H1 (cell line): ENCODE results near the gene GALNT11. TPM values are rescaled to one million over a fixed set of nuclear protein-coding genes. Genes with fewer than 3 reads are reported as not detected.
A peak's percentile ranks its signal among the peaks of the same experiment; 100 is the strongest.

Experiments
- CTCF ChIA-PET: fragments of 300-600 bp; sonication (Branson Sonifier 250); formaldehyde crosslinking; loops from one replicate; lab custom pipeline; 2021; ENCODE audit not compliant: partially characterized antibody; lab: Charles Lee
- POLR2A ChIA-PET: fragments of 300-600 bp; sonication (Branson Sonifier 250); formaldehyde crosslinking; loops from one replicate; lab custom pipeline; 2021; ENCODE audit warnings: inconsistent platforms; ENCODE audit not compliant: partially characterized antibody; lab: Charles Lee
- DNase-seq, 2 experiments: peaks; one replicate each; pipeline versions ENCODE4 v3.0.0 to v3.0.0-alpha.2; 2010 to 2022; ENCODE audit warnings: low spot score in 2 of 2, low read depth in 1 of 2, mixed read lengths in 1 of 2
- FAIRE-seq: peaks from 2 replicates; lab custom pipeline; 2011; peaks lifted over from hg19 to GRCh38; lab: Jason Lieb, UNC
- H2AFZ ChIP-seq: 2 replicates; pipeline ENCODE4 v1.8.1; 2012; ENCODE audit warnings: low read length, inconsistent platforms
- H2AK5ac ChIP-seq: 2 replicates; pipeline ENCODE4 v1.6.1; 2013; ENCODE audit warnings: low read depth, low read length
- H2BK120ac ChIP-seq: replicated peaks from 2 replicates; pipeline ENCODE3; 2013; ENCODE audit warnings: low read depth, low read length, inconsistent platforms
- H2BK12ac ChIP-seq: 2 replicates; pipeline ENCODE4 v1.6.1; 2013; ENCODE audit warnings: low read depth, low read length
- H2BK15ac ChIP-seq: 2 replicates; pipeline ENCODE4 v1.6.1; 2013; ENCODE audit warnings: low read length
- H2BK20ac ChIP-seq: 2 replicates; pipeline ENCODE4 v1.6.1; 2013; ENCODE audit warnings: low read length
- H2BK5ac ChIP-seq: 2 replicates; pipeline ENCODE4 v1.6.1; 2013; ENCODE audit warnings: low read depth, low read length
- H3K14ac ChIP-seq: 2 replicates; pipeline ENCODE4 v1.6.1; 2013; ENCODE audit warnings: inconsistent platforms; ENCODE audit not compliant: insufficient read length
- H3K18ac ChIP-seq: 2 replicates; pipeline ENCODE4 v1.6.1; 2013; ENCODE audit warnings: low read length; ENCODE audit errors: extremely low read depth
- H3K23ac ChIP-seq: 2 replicates; pipeline ENCODE4 v1.6.1; 2013; ENCODE audit warnings: inconsistent platforms; ENCODE audit not compliant: insufficient read length
- H3K23me2 ChIP-seq: 2 replicates; pipeline ENCODE4 v1.6.1; 2013; ENCODE audit warnings: low read depth, low read length
- H3K27ac ChIP-seq: 2 replicates; pipeline ENCODE4 v1.6.1; 2011; ENCODE audit warnings: low read depth, low read length, inconsistent platforms
- H3K27me3 ChIP-seq, 4 experiments: replicated peaks in 1 of 4; 1 replicate in 1 of 4; 2 replicates in 3 of 4; pipeline versions ENCODE4 v1.6.1 to v1.8.1; 2011 to 2013; ENCODE audit warnings: low read length in 3 of 4, mild to moderate bottlenecking in 3 of 4, inconsistent platforms in 2 of 4, mixed read lengths in 2 of 4, moderate library complexity in 1 of 4; ENCODE audit not compliant: control insufficient read depth in 3 of 4, insufficient read depth in 3 of 4; ENCODE audit errors: extremely low read depth in 1 of 4
- H3K36me3 ChIP-seq, 4 experiments: 2 replicates each; pipeline versions ENCODE4 v1.6.1 to v1.8.1; 2011 to 2013; ENCODE audit warnings: mild to moderate bottlenecking in 4 of 4, low read length in 3 of 4, moderate library complexity in 2 of 4, control low read depth in 1 of 4, inconsistent platforms in 1 of 4; ENCODE audit not compliant: insufficient read depth in 4 of 4, control insufficient read depth in 2 of 4
- H3K4ac ChIP-seq: replicated peaks from 2 replicates; pipeline ENCODE3; 2013; ENCODE audit warnings: low read length, low read depth, mixed read lengths, inconsistent platforms; ENCODE audit not compliant: insufficient read length
- H3K4me1 ChIP-seq, 4 experiments: replicated peaks in 1 of 4; 1 replicate in 1 of 4; 2 replicates in 3 of 4; pipeline versions ENCODE4 v1.6.1 to v1.8.1; 2011 to 2013; ENCODE audit warnings: low read length in 3 of 4, inconsistent platforms in 2 of 4, mixed read lengths in 1 of 4; ENCODE audit not compliant: insufficient read depth in 4 of 4, control insufficient read depth in 3 of 4
- H3K4me2 ChIP-seq, 2 experiments: 2 replicates each; pipeline versions ENCODE4 v1.6.1 to v1.8.1; 2011 to 2013; ENCODE audit warnings: low read depth in 2 of 2, low read length in 2 of 2, control low read depth in 1 of 2, inconsistent platforms in 1 of 2, mild to moderate bottlenecking in 1 of 2; ENCODE audit not compliant: insufficient read depth in 1 of 2
- H3K4me3 ChIP-seq, 4 experiments: fragments of 200-600, 300-600 bp in 1 of 4; sonication (generic), shearing (Covaris generic), sonication (Bioruptor Twin) in 1 of 4; 2 replicates each; pipeline versions ENCODE4 v1.5.1 to v1.8.1; 2011 to 2016; ENCODE audit warnings: low read length in 4 of 4, low read depth in 3 of 4, control low read depth in 2 of 4, inconsistent platforms in 2 of 4, mild to moderate bottlenecking in 2 of 4, mixed read lengths in 1 of 4, moderate library complexity in 1 of 4; ENCODE audit not compliant: insufficient read depth in 2 of 4; ENCODE audit errors: extremely low read depth in 1 of 4
- H3K56ac ChIP-seq: replicated peaks from 2 replicates; pipeline ENCODE3; 2013; ENCODE audit warnings: low read depth, mild to moderate bottlenecking, mixed read lengths, low read length, inconsistent platforms; ENCODE audit not compliant: insufficient read length
- H3K79me1 ChIP-seq: 2 replicates; pipeline ENCODE4 v1.6.1; 2013; ENCODE audit warnings: low read depth, low read length, control low read depth
- H3K79me2 ChIP-seq, 2 experiments: 2 replicates each; pipeline versions ENCODE4 v1.6.1 to v1.8.1; 2012 to 2013; ENCODE audit warnings: low read length in 2 of 2, mild to moderate bottlenecking in 2 of 2, inconsistent platforms in 1 of 2; ENCODE audit not compliant: insufficient read depth in 2 of 2, control insufficient read depth in 1 of 2
- H3K9ac ChIP-seq, 4 experiments: replicated peaks in 1 of 4; 1 replicate in 1 of 4; 2 replicates in 3 of 4; pipeline versions ENCODE4 v1.6.1 to v1.8.1; 2011 to 2013; ENCODE audit warnings: low read depth in 3 of 4, low read length in 3 of 4, control low read depth in 2 of 4, mild to moderate bottlenecking in 2 of 4, moderate library complexity in 2 of 4, inconsistent platforms in 1 of 4; ENCODE audit errors: extremely low read depth in 1 of 4
- H3K9me3 ChIP-seq, 2 experiments: 2 replicates each; pipeline versions ENCODE4 v1.6.1 to v1.8.1; 2012 to 2013; ENCODE audit warnings: mild to moderate bottlenecking in 2 of 2, moderate library complexity in 2 of 2, control low read depth in 1 of 2, inconsistent platforms in 1 of 2, low read depth in 1 of 2, low read length in 1 of 2, mixed read lengths in 1 of 2; ENCODE audit not compliant: insufficient read depth in 2 of 2
- H4K20me1 ChIP-seq, 2 experiments: replicated peaks in 1 of 2; 2 replicates each; pipeline versions ENCODE3 to v1.8.1; 2011 to 2013; ENCODE audit warnings: inconsistent platforms in 2 of 2, low read length in 2 of 2, mild to moderate bottlenecking in 1 of 2; ENCODE audit not compliant: insufficient read depth in 2 of 2, control insufficient read depth in 1 of 2
- H4K5ac ChIP-seq: 2 replicates; pipeline ENCODE4 v1.6.1; 2013; ENCODE audit warnings: low read length, low read depth, mixed read lengths, inconsistent platforms; ENCODE audit not compliant: insufficient read length
- H4K8ac ChIP-seq: 2 replicates; pipeline ENCODE4 v1.8.0; 2013; ENCODE audit warnings: mild to moderate bottlenecking, moderate library complexity, low read length, inconsistent platforms; ENCODE audit not compliant: insufficient read depth; ENCODE audit errors: extremely low read depth
- H4K91ac ChIP-seq: replicated peaks from 2 replicates; pipeline ENCODE3; 2013; ENCODE audit warnings: low read length, mixed read lengths, inconsistent platforms; ENCODE audit not compliant: insufficient read length
- BRCA1 ChIP-seq: IDR thresholded peaks from 2 replicates; pipeline ENCODE4 v1.6.1; 2012; ENCODE audit warnings: low read depth, low read length, improper control_type of control experiment
- GABPA ChIP-seq: IDR thresholded peaks from 2 replicates; pipeline ENCODE4 v1.6.1; 2011; ENCODE audit warnings: mild to moderate bottlenecking, low read length, moderate library complexity, borderline replicate concordance; ENCODE audit not compliant: insufficient read depth
- KDM5A ChIP-seq: fragments of 200-600 bp; IDR thresholded peaks from 2 replicates; pipeline ENCODE4 v1.7.1; 2012; ENCODE audit warnings: mild to moderate bottlenecking, low read length, inconsistent platforms, mixed read lengths
- MAX ChIP-seq: IDR thresholded peaks from 2 replicates; pipeline ENCODE4 v1.6.1; 2012; ENCODE audit warnings: inconsistent platforms
- POLR2A ChIP-seq, 2 experiments: IDR thresholded peaks; 1 replicate in 1 of 2; 2 replicates in 1 of 2; pipeline ENCODE4 v1.6.1; 2011; ENCODE audit warnings: low read depth in 2 of 2, low read length in 2 of 2, mild to moderate bottlenecking in 2 of 2; ENCODE audit errors: control extremely low read depth in 1 of 2
- RNF2 ChIP-seq: fragments of 200-900, 300-1000 bp; sonication (generic); IDR thresholded peaks from 2 replicates; pipeline ENCODE4 v1.7.1; 2016; ENCODE audit warnings: borderline replicate concordance, low read depth, mild to moderate bottlenecking, antibody characterized with exemption, low read length; ENCODE audit not compliant: poor library complexity, severe bottlenecking; ENCODE audit errors: missing control alignments
- SIX5 ChIP-seq: IDR thresholded peaks from 2 replicates; pipeline ENCODE4 v1.6.1; 2011; ENCODE audit warnings: mild to moderate bottlenecking, low read depth, low read length
- TAF7 ChIP-seq: optimal IDR thresholded peaks from 2 replicates; pipeline ENCODE3; 2011; ENCODE audit warnings: low read depth, mild to moderate bottlenecking, inconsistent platforms, low read length, moderate library complexity, borderline replicate concordance
- WGBS, 2 experiments: shearing (Covaris generic) in 1 of 2; methylation state at CpG; one replicate each; pipeline versions ENCODE4 v1.1.6 to v1.1.7; 2013 to 2015; ENCODE audit warnings: low lambda C conversion rate in 2 of 2, mixed read lengths in 2 of 2, inconsistent platforms in 1 of 2, low coverage in 1 of 2, missing lambda C conversion rate in 1 of 2; ENCODE audit not compliant: insufficient replicate concordance in 2 of 2, insufficient coverage in 1 of 2, insufficient read length in 1 of 2; ENCODE audit errors: extremely low coverage in 1 of 2, missing lambda C conversion rate in 1 of 2; 5-methylcytosine and 5-hydroxymethylcytosine counted together
- polyA plus RNA-seq, 7 experiments: library from polyadenylated mRNA; depleted of rRNA in 3 of 7; stranded (reverse) in 5 of 7; unstranded in 2 of 7; fragments of >200 nt in 5 of 7; fragments of 200-250 nt in 2 of 7; gene quantifications; 1 replicate in 5 of 7; 2 replicates in 1 of 7; 4 replicates in 1 of 7; pipeline versions ENCODE4 v1.2.1 to v1.2.3, GENCODE V29; 2011 to 2013; ENCODE audit warnings: missing spikeins in 2 of 7, mixed read lengths in 2 of 7
- total RNA-seq: library from RNA; stranded (reverse); fragmentation: NEBNext Ultra II Directional; extraction: Animal tissue kit (Norgen Biotek cat#: 25700); gene quantifications from 2 replicates; pipeline ENCODE4 v1.2.1, GENCODE V29; 2021
- TF ChIP-seq, protein P1 (sequence below), 3 experiments: IDR thresholded peaks; 1 replicate in 2 of 3; 2 replicates in 1 of 3; pipeline versions ENCODE4 v1.5.1 to v1.6.1; 2011; ENCODE audit warnings: low read length in 3 of 3, mild to moderate bottlenecking in 3 of 3, inconsistent platforms in 2 of 3, low read depth in 1 of 3, moderate library complexity in 1 of 3; ENCODE audit not compliant: insufficient read depth in 1 of 3; ENCODE audit errors: control extremely low read depth in 1 of 3
- TF ChIP-seq, protein P2 (sequence below): IDR thresholded peaks from 2 replicates; pipeline ENCODE4 v1.6.1; 2012; ENCODE audit warnings: inconsistent platforms

The GALNT11 gene
- total and polyA plus RNA-seq, 2 of the 8 experiments (the other 6 are each of a cell fraction or from before 2014, with no cell fraction given): 20.5 to 23.2 TPM

- Histone ChIP-seq H3K18ac (no peak overlapping the region), H2AK5ac (no peak overlapping the region), H3K56ac (no peak overlapping the region), H3K23me2 (no peaks in the 10 kb centered on the region), H4K91ac (no peak overlapping the region), H3K4me1 (peaks cover 1 to 20% (median 15%) of the 10 kb centered on the region in 4 experiments; a peak in 6 of 7 replicates), H2AFZ (no peak overlapping the region), H3K79me2 (peaks cover 0 to 13% of the 10 kb centered on the region in 2 experiments; a peak in 3 of 4 replicates), H3K4ac (no peak overlapping the region), H2BK120ac (peak overlapping the region; percentile 93), H3K4me3 (no peak overlapping the region), H2BK20ac (no peak overlapping the region), H4K20me1 (no peaks in the 10 kb centered on the region), H2BK15ac (no peak overlapping the region), H2BK12ac (no peak overlapping the region), H3K36me3 (peaks cover 0 to 3% (median 1%) of the 10 kb centered on the region in 4 experiments; a peak in 1 of 8 replicates), H3K4me2 (no peak overlapping the region), H3K9me3 (peaks cover 9 to 15% of the 10 kb centered on the region in 2 experiments), H4K8ac (no peak overlapping the region), H3K79me1 (no peaks in the 10 kb centered on the region; the same call in 1 of the 2 replicates), H3K27me3 (no peaks in the 10 kb centered on the region), H3K23ac (no peak overlapping the region), H3K9ac (no peak overlapping the region), H4K5ac (peak overlapping the region; percentile 77), H3K14ac (no peak overlapping the region), H2BK5ac (peak overlapping the region; percentile 54; the same call in 1 of the 2 replicates), H3K27ac (no peak overlapping the region)
- DNase-seq (no peak), FAIRE-seq (no peak)
- CTCF ChIA-PET: no interaction called here
- 85% methylated on average over 4 of the region's 4 CpGs; no CpG with 5 or more reads in 1 of the 2 experiments for WGBS, 2 experiments
- POLR2A ChIA-PET: no interaction called here
- TF ChIP-seq MAX (no peak), GABPA (no peak), RNF2 (no peak), SIX5 (no peak), POLR2A (IDR thresholded peaks at IDR 0.05; ENCODE audit: control extremely low read depth in 1 of 2, low read depth in 2 of 2, low read length in 2 of 2) (no peak), BRCA1 (no peak), TAF7 (no peak), KDM5A (no peak)
- TF ChIP-seq, protein P1, sequence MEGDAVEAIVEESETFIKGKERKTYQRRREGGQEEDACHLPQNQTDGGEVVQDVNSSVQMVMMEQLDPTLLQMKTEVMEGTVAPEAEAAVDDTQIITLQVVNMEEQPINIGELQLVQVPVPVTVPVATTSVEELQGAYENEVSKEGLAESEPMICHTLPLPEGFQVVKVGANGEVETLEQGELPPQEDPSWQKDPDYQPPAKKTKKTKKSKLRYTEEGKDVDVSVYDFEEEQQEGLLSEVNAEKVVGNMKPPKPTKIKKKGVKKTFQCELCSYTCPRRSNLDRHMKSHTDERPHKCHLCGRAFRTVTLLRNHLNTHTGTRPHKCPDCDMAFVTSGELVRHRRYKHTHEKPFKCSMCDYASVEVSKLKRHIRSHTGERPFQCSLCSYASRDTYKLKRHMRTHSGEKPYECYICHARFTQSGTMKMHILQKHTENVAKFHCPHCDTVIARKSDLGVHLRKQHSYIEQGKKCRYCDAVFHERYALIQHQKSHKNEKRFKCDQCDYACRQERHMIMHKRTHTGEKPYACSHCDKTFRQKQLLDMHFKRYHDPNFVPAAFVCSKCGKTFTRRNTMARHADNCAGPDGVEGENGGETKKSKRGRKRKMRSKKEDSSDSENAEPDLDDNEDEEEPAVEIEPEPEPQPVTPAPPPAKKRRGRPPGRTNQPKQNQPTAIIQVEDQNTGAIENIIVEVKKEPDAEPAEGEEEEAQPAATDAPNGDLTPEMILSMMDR (IDR thresholded peaks at IDR 0.05; ENCODE audit: control extremely low read depth in 1 of 3, insufficient read depth in 1 of 3, low read depth in 1 of 3, low read length in 3 of 3): no peak
- TF ChIP-seq, protein P2, sequence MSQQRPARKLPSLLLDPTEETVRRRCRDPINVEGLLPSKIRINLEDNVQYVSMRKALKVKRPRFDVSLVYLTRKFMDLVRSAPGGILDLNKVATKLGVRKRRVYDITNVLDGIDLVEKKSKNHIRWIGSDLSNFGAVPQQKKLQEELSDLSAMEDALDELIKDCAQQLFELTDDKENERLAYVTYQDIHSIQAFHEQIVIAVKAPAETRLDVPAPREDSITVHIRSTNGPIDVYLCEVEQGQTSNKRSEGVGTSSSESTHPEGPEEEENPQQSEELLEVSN: no peak
Measured at GRCh38 chr7:152072421-152072820, 46.9 kb downstream of the GALNT11 start.
